LNCAP (cell line): ENCODE data around the gene FSTL5.

Source experiments
- CTCF ChIP-seq: fragments of 450-650 bp; IDR thresholded peaks from 2 replicates; pipeline ENCODE4 v1.5.1; 2017; ENCODE audit warnings: mild to moderate bottlenecking

Gene FSTL5

DNA sequence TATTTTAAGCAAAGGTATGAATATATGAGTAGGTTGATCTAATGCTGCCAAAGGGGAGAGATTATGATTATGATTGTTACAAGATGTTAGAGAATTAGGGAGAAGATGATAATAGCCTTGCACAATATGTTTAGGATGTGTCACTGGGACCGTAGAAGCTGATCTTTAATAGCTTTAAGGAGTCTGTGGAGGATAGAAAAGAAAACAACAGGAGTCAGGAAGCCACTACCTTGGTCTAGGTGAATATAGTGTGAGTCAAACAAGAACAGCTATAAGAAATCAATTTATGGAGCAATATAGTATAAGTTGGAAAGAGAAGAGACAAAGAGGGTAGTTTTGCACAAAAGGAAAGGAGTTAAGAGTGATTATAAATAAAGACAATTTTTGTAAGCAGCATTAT, 232.7 kb downstream of the FSTL5 start:
- TF ChIP-seq CTCF, result no peak

- TF ChIP-seq CTCF, result no peak
Observed at GRCh38 chr4:161929956-161930355, 233.8 kb downstream of the FSTL5 start.

GRCh38 chr4:161926033-161926828, 237.6 kb downstream of the FSTL5 start:
- no peak for TF ChIP-seq CTCF

DNA sequence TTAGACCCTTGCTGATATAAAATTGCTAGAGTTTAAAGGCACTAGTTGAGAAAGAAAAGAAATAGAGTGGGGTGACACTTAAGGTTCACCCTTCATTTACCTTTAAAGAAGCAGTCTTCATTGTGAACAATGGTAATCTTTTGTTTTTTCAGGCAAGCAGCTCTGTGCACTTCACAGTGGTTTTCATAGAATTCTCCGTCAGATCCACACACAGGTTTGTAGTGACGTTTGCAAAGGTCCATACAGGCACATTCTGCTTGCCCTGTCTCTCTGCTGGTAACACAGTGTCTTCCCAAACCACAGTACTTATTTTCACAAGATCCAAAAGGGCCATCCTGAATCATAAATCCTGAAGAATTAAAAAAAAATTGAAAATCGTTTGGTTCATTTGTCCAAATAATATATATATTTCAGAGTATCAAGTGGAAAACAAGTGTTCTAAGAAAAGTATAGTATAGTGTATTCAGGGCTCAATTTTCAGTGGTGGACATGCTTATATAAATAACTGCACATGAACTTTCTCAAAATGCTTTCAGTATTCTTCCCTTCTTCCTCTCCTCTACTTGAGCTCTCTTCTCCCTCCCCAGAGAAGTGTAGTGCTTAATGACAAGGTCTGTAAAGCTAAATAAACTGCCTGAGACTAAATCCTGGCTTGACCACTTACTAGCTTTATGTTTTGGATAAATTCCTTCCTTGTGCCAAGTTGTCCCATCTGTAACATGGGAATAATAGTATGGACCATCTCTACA, 243.3 kb downstream of the FSTL5 start:
- no peak for TF ChIP-seq CTCF

- TF ChIP-seq CTCF, result no peak
Observed at GRCh38 chr4:161919442-161920220, 244.2 kb downstream of the FSTL5 start.

GRCh38 chr4:161916035-161916434, 247.8 kb downstream of the FSTL5 start:
- no peak for TF ChIP-seq CTCF

DNA sequence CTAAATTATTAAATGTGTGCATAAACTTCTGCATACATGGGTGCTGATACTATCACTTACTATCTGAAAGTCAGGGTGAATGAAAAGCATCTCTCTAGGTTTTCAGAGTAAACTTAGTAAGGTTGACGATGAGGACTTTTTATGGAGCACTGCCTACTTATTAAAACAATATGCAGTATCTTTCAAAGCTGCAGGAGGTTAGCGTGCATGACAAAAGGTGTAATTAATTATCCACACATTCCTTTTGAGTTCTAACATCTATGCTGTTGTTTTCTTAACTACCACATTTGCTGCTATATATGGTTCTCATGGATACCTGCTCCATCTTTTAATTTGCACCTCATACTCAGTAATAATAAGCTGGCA, 256.2 kb downstream of the FSTL5 start:
- TF ChIP-seq CTCF, result no peak
